PC-9 (cell line): ENCODE data around the gene ADAMTS2. TPM values are rescaled to one million over a fixed set of nuclear protein-coding genes. Genes with fewer than 3 reads are reported as not detected.

ENCODE experiments used
- BruUV-seq: library from RNA; stranded (reverse); fragments of 400-500 nt; replicated peaks from 2 replicates; lab custom pipeline; 2021; lab: Mats Ljungman, UMichigan
- CTCF ChIA-PET: fragments of 300-600 bp; sonication (Branson Sonifier 250); formaldehyde crosslinking; loops from one replicate; lab custom pipeline; 2022; ENCODE audit warnings: antibody characterized with exemption; lab: Charles Lee
- POLR2A ChIA-PET: fragments of 300-600 bp; sonication (Branson Sonifier 250); formaldehyde crosslinking; loops from one replicate; lab custom pipeline; 2022; ENCODE audit warnings: antibody characterized with exemption; ENCODE audit not compliant: unreplicated experiment; lab: Charles Lee
- DNase-seq, 2 experiments: peaks; one replicate each; pipeline versions ENCODE4 v3.0.0 to v3.0.0-alpha.2; 2015 to 2022; ENCODE audit warnings: mixed read lengths in 1 of 2
- H2AFZ ChIP-seq: fragments of 200-600 bp; sonication (generic); 2 replicates; pipeline ENCODE4 v1.8.1; 2017; ENCODE audit warnings: antibody characterized with exemption
- H3F3A ChIP-seq: fragments of 200-600 bp; sonication (generic); 2 replicates; pipeline ENCODE4 v1.8.1; 2017; ENCODE audit warnings: antibody characterized with exemption, mild to moderate bottlenecking, low read depth; ENCODE audit not compliant: insufficient read depth
- H3K27ac ChIP-seq: fragments of 200-600 bp; sonication (generic); 2 replicates; pipeline ENCODE4 v1.6.1; 2016; ENCODE audit warnings: mixed run types
- H3K27me3 ChIP-seq: fragments of 200-600 bp; sonication (generic); 2 replicates; pipeline ENCODE4 v1.6.1; 2016; ENCODE audit warnings: low read depth, mixed run types; ENCODE audit not compliant: insufficient read depth
- H3K36me3 ChIP-seq: fragments of 200-600 bp; sonication (generic); 2 replicates; pipeline ENCODE4 v1.6.1; 2016; ENCODE audit warnings: low read depth, mixed run types
- H3K4me1 ChIP-seq: fragments of 200-600 bp; sonication (generic); replicated peaks from 2 replicates; pipeline ENCODE4 v1.6.1; 2016; ENCODE audit warnings: mixed run types; ENCODE audit not compliant: insufficient read depth
- H3K4me2 ChIP-seq: fragments of 200-600 bp; sonication (generic); 2 replicates; pipeline ENCODE4 v1.6.1; 2017; ENCODE audit warnings: mixed run types
- H3K4me3 ChIP-seq: fragments of 200-600 bp; sonication (generic); 2 replicates; pipeline ENCODE4 v1.6.1; 2016; ENCODE audit warnings: mixed run types
- H3K79me2 ChIP-seq: fragments of 200-600 bp; sonication (generic); 2 replicates; pipeline ENCODE4 v1.6.1; 2017; ENCODE audit warnings: low read depth, mixed run types
- H3K9me2 ChIP-seq: fragments of 200-600 bp; sonication (generic); 2 replicates; pipeline ENCODE4 v1.8.1; 2017; ENCODE audit warnings: mild to moderate bottlenecking; ENCODE audit not compliant: insufficient read depth
- H3K9me3 ChIP-seq: fragments of 200-600 bp; sonication (generic); 2 replicates; pipeline ENCODE4 v1.8.1; 2016; ENCODE audit warnings: low read depth; ENCODE audit not compliant: insufficient read depth
- H4K20me1 ChIP-seq: fragments of 200-600 bp; sonication (generic); 2 replicates; pipeline ENCODE4 v1.8.1; 2017; ENCODE audit not compliant: insufficient read depth
- CTCF ChIP-seq: fragments of 200-600 bp; sonication (generic); conservative IDR thresholded peaks from 2 replicates; pipeline ENCODE4 v1.6.1; 2017; ENCODE audit warnings: mixed run types, antibody characterized with exemption, mild to moderate bottlenecking, moderate library complexity
- EZH2 ChIP-seq: fragments of 200-600 bp; sonication (generic); IDR thresholded peaks from 2 replicates; pipeline ENCODE4 v1.8.0; 2017; ENCODE audit warnings: antibody characterized with exemption, low read depth
- intact Hi-C: fragments of 100-400 bp; cut with micrococcal nuclease; formaldehyde crosslinking; loops from one replicate; pipeline ENCODE4 v1.10.0; 2022; ENCODE audit not compliant: unreplicated experiment
- total RNA-seq: library from RNA; stranded (reverse); gene quantifications from 2 replicates; pipeline ENCODE4 v1.2.3, GENCODE V29; 2021

ADAMTS2 gene
- total RNA-seq, 1 experiment from 2014 or later = not detected

- ChIA-PET POLR2A (interaction anchor here (0.6 kb wide), 1 partner anchor 468 kb away, joined by 3 read pairs; no protein-coding TSS in a partner anchor), CTCF (no interaction called here)
- H3K4me1 ChIP-seq = no peaks in the 10 kb centered on the region
- no peaks in the 10 kb centered on the region for H3K36me3 ChIP-seq
- TF ChIP-seq EZH2 (no peak), CTCF (no peak)
- H3K4me2 ChIP-seq = no peak overlapping the region
- H4K20me1 ChIP-seq = no peaks in the 10 kb centered on the region; the same call in 1 of the 2 replicates
- H3K4me3 ChIP-seq = no peak overlapping the region
- H3K79me2 ChIP-seq = no peaks in the 10 kb centered on the region
- no peaks in the 10 kb centered on the region for H3K9me2 ChIP-seq
- no TSS peak for BruUV-seq
- intact Hi-C loops = no loop called here
- no peak overlapping the region for H3K27ac ChIP-seq
- H3F3A ChIP-seq = no peaks in the 10 kb centered on the region
- H2AFZ ChIP-seq = no peak overlapping the region
- DNase-seq = no peak
- no peaks in the 10 kb centered on the region for H3K9me3 ChIP-seq
- peaks cover 96% of the 10 kb centered on the region for H3K27me3 ChIP-seq
These were observed 115.9 kb downstream of the ADAMTS2 start for GRCh38 chr5:179229331-179229831.

GRCh38 chr5:179228341-179229121, 116.7 kb downstream of the ADAMTS2 start:
- intact Hi-C loops = no loop called here
- Histone ChIP-seq H3F3A (no peaks in the 10 kb centered on the region), H2AFZ (no peak overlapping the region), H3K79me2 (no peaks in the 10 kb centered on the region), H3K4me1 (no peaks in the 10 kb centered on the region), H3K9me3 (no peaks in the 10 kb centered on the region), H3K4me2 (no peak overlapping the region), H3K4me3 (no peak overlapping the region), H3K27me3 (peaks cover 96% of the 10 kb centered on the region), H3K9me2 (no peaks in the 10 kb centered on the region), H4K20me1 (no peaks in the 10 kb centered on the region; the same call in 1 of the 2 replicates), H3K36me3 (no peaks in the 10 kb centered on the region), H3K27ac (no peak overlapping the region)
- TF ChIP-seq CTCF (no peak), EZH2 (no peak)
- CTCF ChIA-PET = no interaction called here
- POLR2A ChIA-PET = interaction anchor here (0.6 kb wide), 1 partner anchor 467 kb away, joined by 3 read pairs; no protein-coding TSS in a partner anchor
- no TSS peak for BruUV-seq
- no peak for DNase-seq

DNA sequence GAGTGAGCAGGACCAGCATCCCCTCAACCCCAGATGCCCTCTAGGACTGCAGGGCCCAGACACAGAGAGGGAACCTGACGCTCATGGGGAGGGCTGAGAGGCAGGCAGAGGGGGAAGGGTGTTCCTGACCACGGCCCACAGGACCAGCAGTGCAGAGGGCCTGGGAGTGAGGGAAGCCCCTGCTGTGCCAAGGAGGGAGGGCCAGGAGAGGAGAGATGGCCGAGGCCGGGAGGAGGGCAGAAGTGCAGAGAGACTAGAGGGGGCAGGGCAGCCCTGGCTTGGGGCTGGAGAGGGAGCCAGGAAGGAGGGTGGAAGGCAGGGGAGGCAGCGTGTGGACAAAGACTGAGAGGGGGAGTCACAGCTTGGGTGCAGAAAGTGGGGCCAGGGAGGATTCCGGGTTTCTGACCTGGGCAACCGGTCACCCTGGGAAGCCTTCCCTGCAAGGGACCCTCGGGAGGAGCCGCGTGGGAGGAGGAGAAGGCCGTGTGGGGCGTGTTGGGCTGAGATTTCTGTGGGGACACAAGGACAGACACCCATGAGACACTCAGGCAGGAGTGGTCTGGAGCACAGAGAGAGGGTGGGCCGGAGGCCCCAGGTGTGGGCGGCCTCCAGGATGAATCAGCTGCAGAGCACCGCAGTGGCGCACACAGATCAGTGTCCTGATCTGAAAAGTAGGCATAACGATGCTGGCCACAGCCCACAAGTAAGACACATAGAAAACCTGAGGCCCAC, 117.5 kb downstream of the ADAMTS2 start:
- no peak overlapping the region for H3K4me3 ChIP-seq
- H3F3A ChIP-seq = no peaks in the 10 kb centered on the region
- H3K9me2 ChIP-seq = no peaks in the 10 kb centered on the region
- no peak for DNase-seq
- no peaks in the 10 kb centered on the region; the same call in 1 of the 2 replicates for H4K20me1 ChIP-seq
- no peaks in the 10 kb centered on the region for H3K4me1 ChIP-seq
- H3K27me3 ChIP-seq = peaks cover 94% of the 10 kb centered on the region
- no peaks in the 10 kb centered on the region for H3K9me3 ChIP-seq
- intact Hi-C loops = no loop called here
- POLR2A ChIA-PET = no interaction called here
- BruUV-seq = no TSS peak
- H3K79me2 ChIP-seq = no peaks in the 10 kb centered on the region
- H3K27ac ChIP-seq = no peak overlapping the region
- no peak overlapping the region for H3K4me2 ChIP-seq
- H2AFZ ChIP-seq = no peak overlapping the region
- TF ChIP-seq EZH2 (no peak), CTCF (no peak)
- CTCF ChIA-PET = no interaction called here
- H3K36me3 ChIP-seq = no peaks in the 10 kb centered on the region
